ENCODE data around the gene CYBC1.

The CYBC1 gene

GRCh38 chr17:82450357-82451106 is at the start of gene CYBC1:
Gene CYBC1, minus strand, starts transcription at chr17:82450752. Its CDS starts 1,498 bp downstream, at chr17:82449254.
- peak; percentile 66 for DNase-seq (ENCODE audit: low read depth, low spot score)
- Histone ChIP-seq H3K4me1 (ENCODE audit: insufficient read depth, insufficient read length) (peaks cover 8% of the 10 kb centered on the region), H3K9ac (ENCODE audit: insufficient read length, low read depth) (peak within 1 kb of the TSS; percentile 89), H3K9me3 (ENCODE audit: insufficient read depth, low read length) (peaks cover 40% of the 10 kb centered on the region), H3K4me3 (ENCODE audit: insufficient read length, low read depth) (peak within 1 kb of the TSS; percentile 91), H3K27me3 (ENCODE audit: insufficient read depth, insufficient read length) (no peaks in the 10 kb centered on the region), H3K36me3 (ENCODE audit: insufficient read depth, insufficient read length, low read length) (peaks cover 21% of the 10 kb centered on the region)
- TF ChIP-seq YY1 (IDR thresholded peaks at IDR 0.05; ENCODE audit: insufficient read depth, insufficient read length) (no peak), SUZ12 (IDR thresholded peaks at IDR 0.05; ENCODE audit: extremely low read depth, insufficient read depth, insufficient read length) (no peak), ZNF274 (IDR thresholded peaks at IDR 0.05; ENCODE audit: low read depth, low read length) (no peak)

- Histone ChIP-seq H3K36me3 (ENCODE audit: insufficient read depth, insufficient read length, low read length) (no peaks in the 10 kb centered on the region), H3K9ac (ENCODE audit: insufficient read length, low read depth) (peak overlapping the region; percentile 87), H3K27me3 (ENCODE audit: insufficient read depth, insufficient read length) (peaks cover 23% of the 10 kb centered on the region), H3K4me3 (ENCODE audit: insufficient read length, low read depth) (peak overlapping the region; percentile 43), H3K9me3 (ENCODE audit: insufficient read depth, low read length) (no peaks in the 10 kb centered on the region), H3K4me1 (ENCODE audit: insufficient read depth, insufficient read length) (peaks cover 20% of the 10 kb centered on the region)
- DNase-seq (ENCODE audit: low read depth, low spot score): no peak
- no peak for TF ChIP-seq ZNF274 (IDR thresholded peaks at IDR 0.05; ENCODE audit: low read depth, low read length)
- no peak for TF ChIP-seq SUZ12 (IDR thresholded peaks at IDR 0.05; ENCODE audit: extremely low read depth, insufficient read depth, insufficient read length)
- no peak for TF ChIP-seq YY1 (IDR thresholded peaks at IDR 0.05; ENCODE audit: insufficient read depth, insufficient read length)
Observed at GRCh38 chr17:82497483-82498405, 47.2 kb upstream of the CYBC1 start.

- TF ChIP-seq ZNF274 (IDR thresholded peaks at IDR 0.05; ENCODE audit: low read depth, low read length): no peak
- no peak for TF ChIP-seq SUZ12 (IDR thresholded peaks at IDR 0.05; ENCODE audit: extremely low read depth, insufficient read depth, insufficient read length)
- no peak for TF ChIP-seq YY1 (IDR thresholded peaks at IDR 0.05; ENCODE audit: insufficient read depth, insufficient read length)
- Histone ChIP-seq H3K4me1 (ENCODE audit: insufficient read depth, insufficient read length) (peaks cover 20% of the 10 kb centered on the region), H3K9me3 (ENCODE audit: insufficient read depth, low read length) (no peaks in the 10 kb centered on the region), H3K36me3 (ENCODE audit: insufficient read depth, insufficient read length, low read length) (no peaks in the 10 kb centered on the region), H3K4me3 (ENCODE audit: insufficient read length, low read depth) (peak overlapping the region; percentile 48), H3K27me3 (ENCODE audit: insufficient read depth, insufficient read length) (peaks cover 23% of the 10 kb centered on the region), H3K9ac (ENCODE audit: insufficient read length, low read depth) (peak overlapping the region; percentile 76)
- DNase-seq (ENCODE audit: low read depth, low spot score): peak; percentile 66
Observed at GRCh38 chr17:82496529-82497434, 46.2 kb upstream of the CYBC1 start.

GRCh38 chr17:82495844-82496528 is 45.4 kb upstream of the CYBC1 start:
- Histone ChIP-seq H3K4me1 (ENCODE audit: insufficient read depth, insufficient read length) (peaks cover 20% of the 10 kb centered on the region), H3K9me3 (ENCODE audit: insufficient read depth, low read length) (no peaks in the 10 kb centered on the region), H3K36me3 (ENCODE audit: insufficient read depth, insufficient read length, low read length) (no peaks in the 10 kb centered on the region), H3K27me3 (ENCODE audit: insufficient read depth, insufficient read length) (peaks cover 23% of the 10 kb centered on the region), H3K4me3 (ENCODE audit: insufficient read length, low read depth) (no peak overlapping the region), H3K9ac (ENCODE audit: insufficient read length, low read depth) (peak overlapping the region; percentile 23)
- TF ChIP-seq ZNF274 (IDR thresholded peaks at IDR 0.05; ENCODE audit: low read depth, low read length) (no peak), SUZ12 (IDR thresholded peaks at IDR 0.05; ENCODE audit: extremely low read depth, insufficient read depth, insufficient read length) (no peak), YY1 (IDR thresholded peaks at IDR 0.05; ENCODE audit: insufficient read depth, insufficient read length) (no peak)
- no peak for DNase-seq (ENCODE audit: low read depth, low spot score)

- Histone ChIP-seq H3K27me3 (ENCODE audit: insufficient read depth, insufficient read length) (peaks cover 23% of the 10 kb centered on the region), H3K9me3 (ENCODE audit: insufficient read depth, low read length) (no peaks in the 10 kb centered on the region), H3K9ac (ENCODE audit: insufficient read length, low read depth) (peak overlapping the region; percentile 2), H3K4me1 (ENCODE audit: insufficient read depth, insufficient read length) (peaks cover 17% of the 10 kb centered on the region), H3K4me3 (ENCODE audit: insufficient read length, low read depth) (peak overlapping the region; percentile 10), H3K36me3 (ENCODE audit: insufficient read depth, insufficient read length, low read length) (peaks cover 1% of the 10 kb centered on the region)
- TF ChIP-seq YY1 (IDR thresholded peaks at IDR 0.05; ENCODE audit: insufficient read depth, insufficient read length) (no peak), ZNF274 (IDR thresholded peaks at IDR 0.05; ENCODE audit: low read depth, low read length) (no peak), SUZ12 (IDR thresholded peaks at IDR 0.05; ENCODE audit: extremely low read depth, insufficient read depth, insufficient read length) (no peak)
- peak; percentile 84 for DNase-seq (ENCODE audit: low read depth, low spot score)
Observed at GRCh38 chr17:82494236-82495055, 43.9 kb upstream of the CYBC1 start.

Data from NT2/D1 (cell line).